ENCODE measurements around the gene HERC3.

- no peak for TF ChIP-seq CTCF (conservative IDR thresholded peaks at IDR 0.05)
- TF ChIP-seq EZH2 (IDR thresholded peaks at IDR 0.05; ENCODE audit: low read depth), result no peak
Measured at GRCh38 chr4:88752076-88752463, 159.8 kb downstream of the HERC3 start.
